GM19043 (cell line): ENCODE results near the gene SH3BP5.

Source experiments
- ATAC-seq: cut with Tn5 transposase; IDR thresholded peaks from one replicate; pipeline ENCODE4 v1.9.1; 2021; ENCODE audit warnings: low read depth; ENCODE audit not compliant: unreplicated experiment

The SH3BP5 gene

GRCh38 chr3:15300323-15301078 lies 31.9 kb downstream of the SH3BP5 start:
- no peak for ATAC-seq

GRCh38 chr3:15299036-15299435 lies 33.4 kb downstream of the SH3BP5 start:
- no peak for ATAC-seq

GRCh38 chr3:15298504-15298903 lies 33.9 kb downstream of the SH3BP5 start:
- ATAC-seq: no peak

GRCh38 chr3:15297608-15298350 lies 34.6 kb downstream of the SH3BP5 start:
- ATAC-seq: no peak

GRCh38 chr3:15295506-15295905 lies 36.9 kb downstream of the SH3BP5 start:
- ATAC-seq: no peak

- no peak for ATAC-seq
Measured at GRCh38 chr3:15294929-15295328, 37.5 kb downstream of the SH3BP5 start.

- ATAC-seq: no peak
Measured at GRCh38 chr3:15292765-15293522, 39.4 kb downstream of the SH3BP5 start.

GRCh38 chr3:15291589-15292541 lies 40.5 kb downstream of the SH3BP5 start:
- peak; percentile 83 for ATAC-seq

- no peak for ATAC-seq
Measured at GRCh38 chr3:15290736-15291135, 41.6 kb downstream of the SH3BP5 start.

GRCh38 chr3:15289661-15290060 lies 42.7 kb downstream of the SH3BP5 start:
- no peak for ATAC-seq

- no peak for ATAC-seq
Measured at GRCh38 chr3:15288331-15289035, 43.9 kb downstream of the SH3BP5 start.

GRCh38 chr3:15287565-15288330 lies 44.6 kb downstream of the SH3BP5 start:
- no peak for ATAC-seq

GRCh38 chr3:15286022-15286421 lies 46.4 kb downstream of the SH3BP5 start:
- ATAC-seq: no peak

GRCh38 chr3:15284121-15284889 lies 48.1 kb downstream of the SH3BP5 start:
- no peak for ATAC-seq

GRCh38 chr3:15283702-15284101 lies 48.7 kb downstream of the SH3BP5 start:
- no peak for ATAC-seq

- no peak for ATAC-seq
Measured at GRCh38 chr3:15281817-15282216, 50.6 kb downstream of the SH3BP5 start.

GRCh38 chr3:15280853-15281532 lies 51.4 kb downstream of the SH3BP5 start:
- no peak for ATAC-seq
